ENCODE data around the gene KCNH2. TPM values are rescaled to one million over a fixed set of nuclear protein-coding genes. Genes with fewer than 3 reads are reported as not detected.
A peak's percentile ranks its signal among the peaks of the same experiment; 100 is the strongest.

Gene KCNH2
- total and polyA plus RNA-seq, 2 of the 13 experiments (the other 11 are each of a cell fraction or from before 2014, with no cell fraction given): 0.09 to 0.11 TPM

DNA sequence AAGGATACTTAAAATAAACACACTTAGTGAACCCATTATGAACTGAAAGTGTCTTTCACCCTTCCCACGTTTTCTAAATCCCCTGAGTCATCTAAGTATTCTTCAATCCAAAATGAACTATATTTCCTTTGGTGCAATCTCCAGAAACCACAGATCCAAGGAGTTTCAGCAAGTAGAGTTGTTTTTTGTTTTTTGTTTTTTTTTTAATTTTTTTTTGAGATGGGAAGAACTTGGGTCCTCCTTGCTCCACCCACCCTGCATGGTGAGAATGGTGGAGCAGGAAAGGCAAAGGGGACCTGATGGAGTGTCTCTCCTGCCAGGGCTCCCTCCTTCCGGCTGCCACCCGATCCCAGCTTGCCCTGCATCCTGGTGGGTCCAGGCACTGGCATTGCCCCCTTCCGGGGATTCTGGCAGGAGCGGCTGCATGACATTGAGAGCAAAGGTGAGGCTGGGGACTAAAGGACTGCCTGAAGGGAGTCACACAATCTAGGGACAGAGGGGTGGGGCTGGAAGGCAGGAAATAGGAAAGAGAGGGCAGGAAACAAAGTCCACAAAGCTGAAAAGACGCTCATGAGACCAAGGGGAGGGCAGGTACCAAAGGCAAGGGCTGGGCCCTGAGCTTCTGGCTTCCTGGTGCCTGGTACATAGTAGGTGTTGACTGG lies 34.0 kb upstream of the KCNH2 start (continued):
- peak; percentile 48; the same call in 1 of the 2 replicates for TF ChIP-seq ZGPAT (CRISPR knock-in tag; IDR thresholded peaks at IDR 0.05)
- TF ChIP-seq, protein P1, sequence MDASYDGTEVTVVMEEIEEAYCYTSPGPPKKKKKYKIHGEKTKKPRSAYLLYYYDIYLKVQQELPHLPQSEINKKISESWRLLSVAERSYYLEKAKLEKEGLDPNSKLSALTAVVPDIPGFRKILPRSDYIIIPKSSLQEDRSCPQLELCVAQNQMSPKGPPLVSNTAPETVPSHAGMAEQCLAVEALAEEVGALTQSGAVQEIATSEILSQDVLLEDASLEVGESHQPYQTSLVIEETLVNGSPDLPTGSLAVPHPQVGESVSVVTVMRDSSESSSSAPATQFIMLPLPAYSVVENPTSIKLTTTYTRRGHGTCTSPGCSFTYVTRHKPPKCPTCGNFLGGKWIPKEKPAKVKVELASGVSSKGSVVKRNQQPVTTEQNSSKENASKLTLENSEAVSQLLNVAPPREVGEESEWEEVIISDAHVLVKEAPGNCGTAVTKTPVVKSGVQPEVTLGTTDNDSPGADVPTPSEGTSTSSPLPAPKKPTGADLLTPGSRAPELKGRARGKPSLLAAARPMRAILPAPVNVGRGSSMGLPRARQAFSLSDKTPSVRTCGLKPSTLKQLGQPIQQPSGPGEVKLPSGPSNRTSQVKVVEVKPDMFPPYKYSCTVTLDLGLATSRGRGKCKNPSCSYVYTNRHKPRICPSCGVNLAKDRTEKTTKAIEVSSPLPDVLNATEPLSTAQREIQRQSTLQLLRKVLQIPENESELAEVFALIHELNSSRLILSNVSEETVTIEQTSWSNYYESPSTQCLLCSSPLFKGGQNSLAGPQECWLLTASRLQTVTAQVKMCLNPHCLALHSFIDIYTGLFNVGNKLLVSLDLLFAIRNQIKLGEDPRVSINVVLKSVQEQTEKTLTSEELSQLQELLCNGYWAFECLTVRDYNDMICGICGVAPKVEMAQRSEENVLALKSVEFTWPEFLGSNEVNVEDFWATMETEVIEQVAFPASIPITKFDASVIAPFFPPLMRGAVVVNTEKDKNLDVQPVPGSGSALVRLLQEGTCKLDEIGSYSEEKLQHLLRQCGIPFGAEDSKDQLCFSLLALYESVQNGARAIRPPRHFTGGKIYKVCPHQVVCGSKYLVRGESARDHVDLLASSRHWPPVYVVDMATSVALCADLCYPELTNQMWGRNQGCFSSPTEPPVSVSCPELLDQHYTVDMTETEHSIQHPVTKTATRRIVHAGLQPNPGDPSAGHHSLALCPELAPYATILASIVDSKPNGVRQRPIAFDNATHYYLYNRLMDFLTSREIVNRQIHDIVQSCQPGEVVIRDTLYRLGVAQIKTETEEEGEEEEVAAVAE (CRISPR knock-in tag; IDR thresholded peaks at IDR 0.05; ENCODE audit: borderline replicate concordance): no peak
- TF ChIP-seq, protein P2, sequence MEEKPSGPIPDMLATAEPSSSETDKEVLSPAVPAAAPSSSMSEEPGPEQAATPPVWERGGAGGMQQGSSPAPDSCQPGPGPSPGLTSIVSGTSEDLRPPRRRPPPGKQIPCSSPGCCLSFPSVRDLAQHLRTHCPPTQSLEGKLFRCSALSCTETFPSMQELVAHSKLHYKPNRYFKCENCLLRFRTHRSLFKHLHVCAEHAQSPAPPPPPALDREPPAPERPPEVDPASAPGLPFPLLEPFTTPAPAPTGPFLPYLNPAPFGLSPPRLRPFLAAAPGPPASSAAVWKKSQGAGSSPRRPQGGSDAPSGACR (CRISPR knock-in tag; IDR thresholded peaks at IDR 0.05): no peak
- TF ChIP-seq, protein P3, sequence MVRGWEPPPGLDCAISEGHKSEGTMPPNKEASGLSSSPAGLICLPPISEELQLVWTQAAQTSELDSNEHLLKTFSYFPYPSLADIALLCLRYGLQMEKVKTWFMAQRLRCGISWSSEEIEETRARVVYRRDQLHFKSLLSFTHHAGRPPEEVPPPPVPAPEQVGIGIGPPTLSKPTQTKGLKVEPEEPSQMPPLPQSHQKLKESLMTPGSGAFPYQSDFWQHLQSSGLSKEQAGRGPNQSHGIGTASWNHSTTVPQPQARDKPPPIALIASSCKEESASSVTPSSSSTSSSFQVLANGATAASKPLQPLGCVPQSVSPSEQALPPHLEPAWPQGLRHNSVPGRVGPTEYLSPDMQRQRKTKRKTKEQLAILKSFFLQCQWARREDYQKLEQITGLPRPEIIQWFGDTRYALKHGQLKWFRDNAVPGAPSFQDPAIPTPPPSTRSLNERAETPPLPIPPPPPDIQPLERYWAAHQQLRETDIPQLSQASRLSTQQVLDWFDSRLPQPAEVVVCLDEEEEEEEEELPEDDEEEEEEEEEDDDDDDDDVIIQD (CRISPR knock-in tag; IDR thresholded peaks at IDR 0.05; ENCODE audit: low read depth): no peak
- no peak for TF ChIP-seq ZNF230 (CRISPR knock-in tag; IDR thresholded peaks at IDR 0.05)
- no peak; the same call in 1 of the 2 replicates for TF ChIP-seq MYC (CRISPR knock-in tag; IDR thresholded peaks at IDR 0.05; ENCODE audit: borderline replicate concordance)
- TF ChIP-seq SIX4 (CRISPR knock-in tag; IDR thresholded peaks at IDR 0.05): no peak
- peak; percentile 83 for TF ChIP-seq PAXIP1 (CRISPR knock-in tag; conservative IDR thresholded peaks at IDR 0.05)
- TF ChIP-seq HDAC1 (CRISPR knock-in tag; IDR thresholded peaks at IDR 0.05): peak; percentile 36; the same call in 1 of the 2 replicates
- no peak for TF ChIP-seq FOSL2 (CRISPR knock-in tag; IDR thresholded peaks at IDR 0.05)
- peak; percentile 53 for TF ChIP-seq THAP11 (CRISPR knock-in tag; IDR thresholded peaks at IDR 0.05)
- TF ChIP-seq ZBTB46 (CRISPR knock-in tag; IDR thresholded peaks at IDR 0.05; ENCODE audit: borderline replicate concordance): no peak
- TF ChIP-seq RARG (CRISPR knock-in tag; IDR thresholded peaks at IDR 0.05; ENCODE audit: low read depth): no peak
- no peak for TF ChIP-seq ZNF143 (CRISPR knock-in tag; IDR thresholded peaks at IDR 0.05)
- no peak for TF ChIP-seq KMT2B (CRISPR knock-in tag; IDR thresholded peaks at IDR 0.05)
- TF ChIP-seq SMAD3 (CRISPR knock-in tag; IDR thresholded peaks at IDR 0.05): no peak

Measured in HepG2 (cell line).